HG03103 (cell line): ENCODE results near the gene DZIP1L.
A peak's percentile ranks its signal among the peaks of the same experiment; 100 is the strongest.
"Not testable (repeated sequence)": the region's sequence is repeated elsewhere in the genome, so short reads cannot be mapped to it uniquely, and the experiment has no call there.

Experiments
- ATAC-seq: cut with Tn5 transposase; IDR thresholded peaks from one replicate; pipeline ENCODE4 v1.9.1; 2021; ENCODE audit warnings: low read depth; ENCODE audit not compliant: unreplicated experiment

The DZIP1L gene, protein sequence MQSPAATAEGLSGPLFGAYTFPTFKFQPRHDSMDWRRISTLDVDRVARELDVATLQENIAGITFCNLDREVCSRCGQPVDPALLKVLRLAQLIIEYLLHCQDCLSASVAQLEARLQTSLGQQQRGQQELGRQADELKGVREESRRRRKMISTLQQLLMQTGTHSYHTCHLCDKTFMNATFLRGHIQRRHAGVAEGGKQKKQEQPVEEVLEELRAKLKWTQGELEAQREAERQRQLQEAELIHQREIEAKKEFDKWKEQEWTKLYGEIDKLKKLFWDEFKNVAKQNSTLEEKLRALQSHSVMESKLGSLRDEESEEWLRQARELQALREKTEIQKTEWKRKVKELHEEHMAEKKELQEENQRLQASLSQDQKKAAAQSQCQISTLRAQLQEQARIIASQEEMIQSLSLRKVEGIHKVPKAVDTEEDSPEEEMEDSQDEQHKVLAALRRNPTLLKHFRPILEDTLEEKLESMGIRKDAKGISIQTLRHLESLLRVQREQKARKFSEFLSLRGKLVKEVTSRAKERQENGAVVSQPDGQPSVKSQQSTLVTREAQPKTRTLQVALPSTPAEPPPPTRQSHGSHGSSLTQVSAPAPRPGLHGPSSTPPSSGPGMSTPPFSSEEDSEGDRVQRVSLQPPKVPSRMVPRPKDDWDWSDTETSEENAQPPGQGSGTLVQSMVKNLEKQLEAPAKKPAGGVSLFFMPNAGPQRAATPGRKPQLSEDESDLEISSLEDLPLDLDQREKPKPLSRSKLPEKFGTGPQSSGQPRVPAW

DNA sequence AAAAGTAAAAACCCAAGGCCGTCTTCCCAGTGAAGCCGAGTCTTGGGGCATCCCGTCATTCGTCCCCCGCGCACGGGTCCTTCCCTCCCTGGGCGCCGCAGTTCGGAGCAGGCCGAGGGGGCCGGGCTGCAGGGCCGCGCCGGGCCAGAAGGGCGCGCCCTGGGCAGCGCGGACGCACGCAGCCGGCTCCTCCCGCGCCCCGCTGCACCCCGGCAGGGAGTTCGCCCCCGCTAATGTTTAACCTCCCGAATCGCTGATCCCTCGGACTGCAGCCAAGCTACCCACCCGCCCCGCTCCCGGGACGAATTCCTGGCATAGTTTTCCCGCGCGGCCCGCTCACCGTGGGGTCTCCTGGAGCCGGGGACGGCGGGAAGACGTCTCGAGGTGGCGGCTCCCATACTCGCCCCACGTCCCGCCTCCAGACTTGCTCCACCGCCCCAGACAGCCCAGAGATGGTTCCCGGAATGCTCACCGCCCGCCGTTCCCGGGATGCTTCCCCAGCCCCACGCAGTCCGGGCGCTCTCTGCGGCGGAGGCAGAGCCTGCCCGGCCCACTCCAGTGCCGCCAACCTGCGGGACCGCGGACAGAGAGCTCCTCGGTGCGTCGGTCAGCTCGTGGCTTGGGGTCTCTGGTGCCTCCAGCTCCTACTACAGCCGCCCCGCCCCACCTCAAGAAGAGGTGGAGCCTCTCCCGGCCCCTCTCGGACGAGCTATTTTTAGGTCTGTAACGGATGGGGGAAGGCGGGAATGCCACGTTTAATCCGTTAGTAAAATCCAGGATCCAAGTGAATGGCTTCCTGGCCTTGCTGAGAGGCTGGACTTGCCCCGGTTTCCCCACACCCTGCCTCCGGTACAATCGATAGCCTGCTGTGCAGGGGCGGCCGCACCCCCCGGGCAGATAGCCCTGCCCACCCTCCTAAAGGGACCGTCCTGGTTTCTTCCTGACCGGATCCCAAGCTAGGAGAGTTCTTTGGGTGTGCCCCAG lies at the start of gene DZIP1L:
TSS of gene DZIP1L (minus strand) at position 621 of the 984 bp plus-strand sequence. CDS start 11,637 bp downstream, outside the sequence.
- ATAC-seq = peak; percentile 63

DNA sequence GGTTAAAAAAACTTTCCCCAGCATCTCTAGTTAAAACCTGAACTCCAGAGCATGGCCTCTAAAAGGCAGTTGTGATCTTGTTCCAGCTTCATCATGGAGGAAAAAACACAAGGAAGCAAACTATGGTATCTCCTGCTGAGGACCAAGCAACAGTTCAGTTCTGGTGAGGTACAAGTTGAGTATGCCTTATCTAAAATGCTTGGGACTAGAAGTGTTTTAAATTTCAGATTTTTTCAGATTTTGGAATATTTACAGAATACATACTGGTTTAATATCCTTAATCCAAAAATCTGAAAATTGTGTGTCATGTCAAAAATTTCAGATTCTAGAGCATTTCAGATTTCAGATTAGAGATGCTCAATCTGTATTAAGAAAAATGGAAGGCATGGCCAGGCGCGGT lies 49.7 kb upstream of the DZIP1L start:
- ATAC-seq = no peak

DNA sequence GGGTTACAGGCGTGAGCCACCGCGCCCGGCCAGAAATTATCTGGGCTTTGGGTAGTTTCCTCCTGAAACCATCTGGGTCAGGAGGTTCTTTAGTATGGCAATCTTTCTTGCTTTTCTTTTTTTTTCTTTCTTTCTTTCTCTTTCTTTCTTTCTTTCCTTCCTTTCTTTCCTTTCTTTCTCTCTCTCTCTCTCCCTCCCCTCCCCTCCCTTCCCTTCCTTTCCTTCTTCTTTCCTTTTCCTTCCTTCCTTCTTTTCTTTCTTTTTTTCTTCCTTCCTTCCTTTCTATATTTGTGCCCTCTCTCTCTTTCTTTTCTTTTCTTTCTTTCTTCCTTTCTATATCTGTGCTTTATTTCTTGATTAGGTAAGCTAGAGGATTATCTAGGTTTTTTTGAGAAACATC lies 42.3 kb upstream of the DZIP1L start:
- ATAC-seq = no peak

DNA sequence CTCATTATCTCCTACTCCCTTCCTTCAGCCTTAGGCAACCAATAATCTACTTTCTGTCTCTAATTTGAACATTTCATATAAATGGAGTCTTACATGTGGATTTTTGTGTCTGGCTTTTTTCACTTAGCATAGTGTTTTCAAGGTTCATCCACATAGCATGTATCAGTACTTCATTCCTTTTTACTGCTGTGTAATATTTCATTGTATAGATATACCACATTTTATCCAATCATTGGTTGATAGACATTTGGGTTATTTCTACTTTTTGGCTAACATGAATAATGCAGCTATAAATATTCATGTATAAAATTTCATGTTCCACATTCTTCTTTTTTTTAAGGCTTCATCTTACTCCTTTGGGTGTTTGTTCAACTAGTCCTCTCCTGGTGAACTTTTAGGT lies 39.1 kb upstream of the DZIP1L start:
- ATAC-seq = no peak

DNA sequence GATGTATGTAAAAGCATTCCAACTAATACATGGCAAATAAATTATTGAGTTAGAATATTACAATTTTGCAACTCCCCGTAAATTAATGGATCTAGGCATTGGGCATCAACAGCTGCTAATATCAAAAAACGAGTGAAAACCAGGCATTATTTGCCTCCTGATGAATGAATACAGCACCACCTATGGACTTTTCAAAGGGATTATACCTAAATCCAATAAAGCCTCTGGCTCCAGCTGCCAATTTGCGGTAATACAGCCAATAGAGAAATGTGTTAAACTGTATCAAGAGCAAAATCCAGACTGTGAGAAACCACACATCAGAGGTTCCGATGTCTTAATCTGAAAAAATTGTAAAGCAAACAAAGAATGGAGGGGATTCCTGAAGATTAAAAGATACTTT lies 33.1 kb upstream of the DZIP1L start:
- no peak for ATAC-seq

DNA sequence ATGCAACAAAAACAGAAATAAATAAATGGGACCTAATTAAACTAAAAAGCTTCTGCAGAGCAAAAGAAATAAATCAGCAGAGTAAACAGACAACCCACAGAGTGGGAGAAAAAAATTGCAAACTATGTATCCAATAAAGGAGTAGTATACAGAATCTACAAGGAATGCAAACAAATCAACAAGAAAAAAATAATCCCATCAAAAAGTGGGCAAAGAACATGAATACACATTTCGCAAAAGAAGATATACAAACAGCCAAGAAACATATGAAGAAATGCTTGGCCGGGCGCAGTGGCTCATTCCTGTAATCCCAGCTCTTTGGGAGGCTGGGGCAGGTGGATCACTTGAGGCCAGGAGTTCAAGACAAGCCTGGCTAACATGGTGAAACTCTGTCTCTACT lies 26.8 kb upstream of the DZIP1L start:
- ATAC-seq = not testable (repeated sequence)

DNA sequence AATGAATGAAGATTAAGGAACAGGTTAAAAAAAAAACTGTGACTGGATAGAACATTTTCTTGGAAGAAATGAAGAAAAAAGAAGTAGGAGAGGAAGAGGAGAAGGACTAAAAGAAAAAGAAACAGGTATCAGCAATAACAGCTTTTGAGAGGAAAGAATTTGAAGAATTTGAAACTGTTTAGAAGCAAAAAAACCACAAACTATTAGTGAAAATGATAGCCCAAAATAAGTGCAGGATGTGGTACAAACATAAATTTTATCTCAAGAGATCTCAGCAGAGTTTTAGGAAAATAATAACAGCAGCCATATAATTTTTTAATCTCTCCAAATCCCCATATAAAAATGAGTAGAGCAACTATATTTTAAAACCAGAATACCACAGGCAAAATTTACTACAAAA lies 25.5 kb upstream of the DZIP1L start:
- ATAC-seq = no peak

DNA sequence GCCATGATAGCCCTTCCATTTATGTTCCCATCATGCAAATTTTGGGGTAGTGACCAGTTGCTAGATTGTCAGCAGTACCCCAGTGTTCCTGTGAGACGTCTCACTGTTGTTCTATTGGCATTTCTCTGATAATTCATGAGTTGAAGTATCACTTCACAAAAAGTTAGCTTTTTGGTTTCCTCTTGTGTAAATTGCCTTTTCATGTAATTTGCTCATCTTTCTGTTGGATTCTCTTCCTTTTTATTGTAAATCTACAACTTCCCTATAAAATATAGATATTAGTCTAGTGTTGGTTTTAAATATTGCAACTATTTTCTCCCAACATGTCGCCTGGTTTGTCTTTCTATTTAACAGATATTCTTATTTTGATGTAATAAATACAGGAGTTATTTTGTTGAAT lies 24.3 kb upstream of the DZIP1L start:
- no peak for ATAC-seq

DNA sequence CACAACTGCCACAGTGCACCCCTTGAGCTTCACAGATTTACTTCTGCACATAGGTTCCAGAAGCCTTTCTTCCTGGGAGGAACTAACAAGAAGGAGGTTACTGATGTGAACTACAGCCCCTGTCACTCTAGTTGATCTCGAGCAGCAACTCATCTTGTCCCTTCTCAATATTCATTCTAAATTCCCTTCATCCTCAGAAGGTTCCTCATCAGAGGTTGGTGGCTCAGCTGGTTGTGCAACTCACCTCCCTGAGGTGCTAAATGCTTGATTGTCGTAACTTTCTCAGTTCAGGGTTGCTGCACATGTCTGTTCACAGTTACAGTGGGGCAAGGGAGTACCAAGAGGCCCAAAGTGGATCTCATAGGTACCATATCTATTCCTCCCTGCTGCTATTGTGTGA lies 22.5 kb upstream of the DZIP1L start:
- no peak for ATAC-seq

DNA sequence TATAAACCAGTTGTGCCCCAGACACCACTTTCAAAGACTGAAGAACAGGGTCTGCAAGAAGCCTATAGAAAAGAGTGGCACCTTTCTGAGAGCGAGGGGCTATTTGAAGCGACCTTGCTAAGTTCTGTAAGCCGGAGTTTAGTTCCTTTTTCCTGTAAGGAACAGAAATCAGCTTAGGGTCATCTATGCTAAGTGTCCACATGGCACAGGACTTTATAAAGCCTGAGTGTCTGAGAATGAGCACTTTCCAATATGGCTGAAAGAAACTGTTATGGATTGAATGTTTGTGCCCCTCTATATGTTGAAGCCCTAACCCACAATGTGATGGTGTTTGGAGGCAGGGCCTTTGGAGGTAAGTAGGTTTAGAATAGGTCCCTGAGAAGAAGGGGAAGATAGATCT lies 20.8 kb upstream of the DZIP1L start:
- ATAC-seq = no peak

DNA sequence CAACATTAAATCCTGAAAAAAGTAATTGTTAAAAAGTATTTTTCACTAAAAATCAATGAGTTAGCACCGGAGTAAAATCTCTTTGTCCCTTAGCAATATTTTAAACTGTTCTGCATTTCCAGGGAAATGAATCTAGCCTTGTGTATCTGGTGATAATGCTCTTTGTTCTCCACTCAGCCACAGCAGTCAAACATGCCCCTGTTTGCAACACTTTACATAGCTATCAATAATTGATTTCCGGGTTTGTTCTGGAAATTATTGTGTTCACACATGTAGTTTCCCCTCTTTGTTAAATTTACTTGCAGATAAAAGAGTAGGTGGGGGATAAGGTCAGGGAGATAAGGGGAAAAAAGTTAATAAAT lies 20.4 kb upstream of the DZIP1L start:
- ATAC-seq = no peak

DNA sequence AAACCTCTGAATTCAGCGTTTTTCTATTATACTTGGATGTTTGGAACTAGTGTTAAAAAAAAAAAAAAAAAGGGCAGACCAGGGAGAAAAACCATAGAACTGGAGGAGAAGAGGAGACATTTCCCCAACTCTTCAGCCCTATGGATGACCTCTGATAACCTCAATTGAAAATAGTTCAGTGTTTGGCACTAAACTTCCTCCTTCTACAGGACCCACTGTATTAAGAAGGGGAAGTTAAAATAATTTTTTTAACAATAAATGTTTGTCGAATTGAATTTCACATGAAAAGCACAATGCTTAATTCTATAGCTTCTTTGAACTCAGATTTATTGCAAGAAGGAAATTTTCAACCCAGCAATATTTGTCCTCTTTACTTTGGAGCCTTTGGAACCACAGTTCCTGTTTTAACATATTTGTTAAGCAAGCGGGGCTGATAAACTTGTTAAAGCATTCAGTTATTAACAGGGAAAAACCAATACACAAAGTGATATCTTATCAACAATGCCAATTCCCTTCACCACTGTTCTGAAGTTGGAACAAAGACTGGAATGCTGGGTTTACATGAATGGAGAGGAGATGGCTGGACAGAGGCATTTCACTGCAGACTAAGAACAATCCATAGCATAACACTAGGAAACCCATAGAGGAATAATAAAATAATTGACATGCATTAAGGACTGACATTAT lies 19.9 kb upstream of the DZIP1L start:
- no peak for ATAC-seq

DNA sequence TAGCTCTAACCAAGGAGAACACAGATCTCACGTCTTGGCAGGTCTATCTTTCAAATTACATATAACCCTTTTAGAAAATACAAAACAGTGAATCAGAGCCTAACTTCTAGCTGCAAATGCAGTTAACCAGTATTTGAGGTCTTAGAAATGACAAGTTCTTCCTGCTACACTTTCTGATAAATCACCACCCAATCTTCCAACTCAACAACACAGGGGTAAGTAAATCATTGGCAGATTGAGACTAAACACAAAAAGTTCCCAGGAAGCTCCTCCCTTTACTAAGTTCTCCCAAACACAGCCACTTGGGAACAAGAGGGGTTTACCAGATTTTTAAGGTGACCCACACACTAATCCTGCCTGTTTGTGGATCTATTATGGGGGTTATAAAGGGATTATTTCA lies 16.8 kb upstream of the DZIP1L start, which contains the start of gene A4GNT:
TSS of gene A4GNT (minus strand) at position 152 of the 400 bp plus-strand sequence. CDS start 1,134 bp downstream, outside the sequence.
- no peak for ATAC-seq

DNA sequence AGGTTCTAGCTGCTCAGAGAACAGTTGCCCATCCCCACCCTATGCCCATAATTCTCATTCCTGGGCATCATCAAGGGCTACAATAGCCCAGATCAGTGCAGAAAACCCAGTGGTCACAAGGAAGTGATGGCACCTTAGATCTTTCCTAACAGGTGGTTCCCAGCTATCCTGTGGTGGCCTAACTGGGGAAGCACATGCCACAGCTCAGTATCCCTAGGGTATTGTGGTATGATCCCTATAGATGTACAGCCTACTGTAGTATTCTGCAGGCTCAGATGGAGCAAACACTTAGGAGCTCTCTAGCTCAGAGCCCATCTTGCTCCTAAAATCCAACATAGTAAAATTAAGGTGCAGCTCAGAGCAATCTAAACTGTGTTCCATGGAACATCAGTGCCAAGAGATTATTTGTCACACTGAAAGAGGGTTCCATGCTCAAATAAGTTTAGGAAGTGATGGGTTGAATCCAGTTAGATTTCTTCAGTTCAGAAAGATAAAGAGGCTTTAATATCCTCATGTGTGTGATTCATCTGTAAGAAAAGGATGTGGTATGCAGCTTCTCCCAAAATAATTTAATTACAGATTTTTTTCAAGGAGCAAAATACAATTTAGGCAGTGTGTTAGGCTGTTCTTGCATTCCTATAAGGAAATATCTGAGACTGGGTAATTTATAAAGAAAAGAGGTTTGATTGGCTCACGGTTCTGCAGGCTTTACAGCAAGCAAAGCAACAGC lies 12.4 kb upstream of the DZIP1L start:
- no peak for ATAC-seq

DNA sequence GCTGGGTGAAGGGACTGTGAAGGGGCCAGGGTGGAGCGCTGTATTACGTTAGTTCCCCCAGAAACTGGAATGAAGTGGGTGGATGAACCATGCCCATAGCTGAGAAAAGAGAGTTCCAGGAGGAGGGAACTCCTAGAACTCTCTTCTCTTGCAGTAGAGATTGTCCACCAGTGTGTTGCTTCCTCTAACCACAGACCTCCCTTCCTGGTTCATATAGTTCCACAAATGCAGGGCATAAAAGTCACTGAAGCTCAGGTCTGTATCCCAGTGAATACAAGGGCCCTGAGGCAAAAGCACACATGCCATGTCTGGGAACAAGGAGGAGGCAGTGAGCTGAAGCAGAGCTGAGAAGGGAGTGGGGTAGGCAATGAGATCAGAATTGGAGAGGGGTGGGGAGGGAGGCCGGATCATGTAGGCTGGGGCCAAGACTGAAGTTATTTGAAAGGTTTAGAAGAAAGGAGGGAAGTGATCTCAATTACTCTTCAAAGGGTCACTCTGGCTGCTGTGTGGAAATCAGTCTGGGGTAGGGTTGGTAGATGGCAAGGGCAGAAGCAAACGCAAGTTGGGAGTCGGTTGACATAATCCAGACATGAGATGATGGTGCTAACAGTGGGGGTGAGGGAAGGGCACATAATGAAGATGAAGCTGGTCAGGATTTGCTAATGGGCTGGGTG lies 10.3 kb upstream of the DZIP1L start:
- ATAC-seq = no peak

DNA sequence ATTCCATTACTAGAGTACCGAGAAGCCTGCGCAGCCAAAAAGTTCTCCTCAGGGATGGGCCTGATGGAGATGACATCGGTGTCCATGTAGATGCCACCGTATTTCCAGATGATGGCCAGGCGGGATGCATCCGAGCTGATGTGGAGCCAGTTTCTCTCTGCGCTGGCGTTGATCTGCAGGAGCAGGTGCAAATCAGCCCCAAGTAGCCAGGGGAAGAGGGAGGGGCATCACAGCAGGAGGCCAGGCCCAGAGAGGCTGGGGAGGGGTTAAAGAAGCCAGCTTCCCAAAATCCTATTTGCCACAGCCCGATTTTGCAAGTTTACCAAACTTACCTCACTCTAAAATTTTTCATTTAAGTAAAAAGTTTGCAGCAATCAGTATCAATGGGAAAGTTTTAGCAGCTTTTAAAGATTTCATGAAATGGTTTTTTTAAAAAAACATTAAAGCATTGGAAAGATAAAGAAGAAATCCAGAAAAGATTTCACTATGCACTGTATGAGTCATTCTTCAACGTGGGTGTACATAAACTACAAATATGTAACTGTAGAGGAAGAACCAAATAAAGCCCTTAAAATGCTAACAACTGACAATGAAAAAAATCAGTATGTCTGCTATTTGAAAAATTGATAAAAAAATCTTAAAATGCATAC lies 9.4 kb upstream of the DZIP1L start:
- no peak for ATAC-seq

DNA sequence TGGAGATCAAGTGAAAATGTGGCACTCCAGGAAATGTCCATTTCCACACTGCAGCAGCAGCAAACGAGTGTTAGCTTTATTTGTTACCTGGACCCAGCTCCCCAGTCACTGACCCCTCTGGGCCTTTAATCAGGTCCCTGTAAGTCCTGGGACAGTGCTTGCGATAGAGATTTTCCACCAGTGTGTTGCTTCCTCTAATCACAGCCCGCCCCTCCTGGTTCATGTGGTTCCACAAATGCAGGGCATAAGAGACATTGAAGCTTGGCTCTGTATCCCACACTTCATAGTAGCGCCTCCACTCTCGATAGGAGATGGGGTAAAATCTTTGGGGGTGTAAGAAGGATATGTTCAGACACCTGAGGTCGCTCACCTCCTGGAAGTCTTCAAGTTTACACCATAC lies 8.8 kb upstream of the DZIP1L start:
- ATAC-seq = no peak

DNA sequence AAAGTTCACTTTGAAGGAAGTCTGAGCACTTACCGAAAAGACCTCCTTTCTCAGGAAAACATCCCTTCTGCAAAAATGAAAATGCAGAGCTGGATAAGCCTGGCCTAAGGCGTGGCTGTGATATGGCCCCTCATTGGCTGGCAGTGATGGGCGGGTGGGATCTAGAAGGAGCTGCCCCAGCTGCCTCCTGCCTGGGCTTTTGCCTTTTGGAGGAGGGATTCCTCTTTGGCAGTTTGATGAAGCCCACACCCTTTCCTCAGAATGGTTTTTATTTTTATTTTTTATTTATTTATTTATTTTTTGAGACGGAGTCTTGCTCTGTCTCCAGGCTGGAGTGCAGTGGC lies 4.0 kb upstream of the DZIP1L start:
- no peak for ATAC-seq
